ENCODE results near the gene SERAC1.
"Not testable (repeated sequence)": the region's sequence is repeated elsewhere in the genome, so short reads cannot be mapped to it uniquely, and the experiment has no call there.

Gene SERAC1

GRCh38 chr6:158168040-158168289 lies at the start of gene SERAC1:
Gene SERAC1 (minus strand): TSS chr6:158168262. CDS start chr6:158158363, 9,899 bp downstream.
- no peak for DNase-seq (ENCODE audit: low spot score)

- DNase-seq (ENCODE audit: low spot score), result peak; percentile 69
Observed at GRCh38 chr6:158213925-158214674, 46.0 kb upstream of the SERAC1 start.

GRCh38 chr6:158211273-158212055 lies 43.4 kb upstream of the SERAC1 start:
- DNase-seq (ENCODE audit: low spot score), result peak; percentile 33

- not testable (repeated sequence) for DNase-seq (ENCODE audit: low spot score)
Observed at GRCh38 chr6:158209582-158210333, 41.7 kb upstream of the SERAC1 start.

DNA sequence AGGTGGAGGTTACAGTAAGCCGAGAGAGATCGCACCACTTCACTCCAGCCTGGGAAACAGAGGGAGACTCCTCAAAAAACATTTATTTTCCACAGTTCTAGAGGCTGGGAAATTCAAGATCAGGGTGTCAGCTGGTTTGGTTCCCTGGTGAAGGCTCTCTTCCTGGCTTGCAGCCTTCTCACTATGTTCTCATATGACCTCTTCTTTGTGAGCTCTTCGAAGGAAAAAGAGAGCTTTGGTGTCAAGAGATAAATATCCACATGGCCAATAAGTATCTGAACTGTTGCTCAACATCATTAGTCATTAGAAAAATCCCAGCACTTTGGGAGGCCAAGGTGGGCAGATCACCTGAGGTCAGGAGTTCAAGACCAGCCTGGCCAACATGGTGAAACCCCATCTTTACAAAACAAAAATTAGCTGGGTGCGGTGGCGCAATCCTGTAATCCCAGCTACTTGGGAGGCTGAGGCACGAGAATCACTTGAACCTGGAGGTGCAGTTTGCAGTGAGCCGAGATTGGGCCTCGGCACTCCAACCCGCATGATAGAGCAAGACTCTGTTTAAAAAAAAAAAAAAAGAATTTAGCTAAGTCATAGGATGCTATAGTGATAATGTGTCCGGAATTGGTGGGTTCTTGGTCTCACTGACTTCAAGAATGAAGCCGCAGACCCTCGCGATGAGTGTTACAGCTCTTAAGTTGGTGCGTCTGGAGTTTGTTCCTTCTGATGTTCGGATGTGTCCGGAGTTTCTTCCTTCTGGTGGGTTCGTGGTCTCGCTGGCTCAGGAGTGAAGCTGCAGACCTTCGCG lies 40.4 kb upstream of the SERAC1 start:
- not testable (repeated sequence) for DNase-seq (ENCODE audit: low spot score)

DNA sequence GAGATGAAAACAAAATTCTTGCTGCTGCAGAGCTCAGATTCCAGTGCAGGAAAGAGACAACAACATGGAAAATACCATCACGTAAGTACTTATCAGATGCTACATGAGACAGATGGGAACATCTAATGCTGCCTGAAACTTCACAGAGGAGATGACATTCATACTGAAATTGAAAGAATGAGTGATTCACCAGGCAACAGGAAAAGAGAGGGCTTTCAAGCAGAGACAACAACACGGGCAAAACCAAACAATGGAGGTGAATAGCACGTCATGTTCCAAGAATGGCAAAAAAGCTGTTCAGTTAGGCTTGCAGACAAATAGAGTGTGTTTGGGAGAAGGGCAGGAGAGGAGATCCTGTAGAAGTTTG lies 39.3 kb upstream of the SERAC1 start:
- peak; percentile 43 for DNase-seq (ENCODE audit: low spot score)

- DNase-seq (ENCODE audit: low spot score), result no peak
Observed at GRCh38 chr6:158206740-158207421, 38.8 kb upstream of the SERAC1 start.

DNA sequence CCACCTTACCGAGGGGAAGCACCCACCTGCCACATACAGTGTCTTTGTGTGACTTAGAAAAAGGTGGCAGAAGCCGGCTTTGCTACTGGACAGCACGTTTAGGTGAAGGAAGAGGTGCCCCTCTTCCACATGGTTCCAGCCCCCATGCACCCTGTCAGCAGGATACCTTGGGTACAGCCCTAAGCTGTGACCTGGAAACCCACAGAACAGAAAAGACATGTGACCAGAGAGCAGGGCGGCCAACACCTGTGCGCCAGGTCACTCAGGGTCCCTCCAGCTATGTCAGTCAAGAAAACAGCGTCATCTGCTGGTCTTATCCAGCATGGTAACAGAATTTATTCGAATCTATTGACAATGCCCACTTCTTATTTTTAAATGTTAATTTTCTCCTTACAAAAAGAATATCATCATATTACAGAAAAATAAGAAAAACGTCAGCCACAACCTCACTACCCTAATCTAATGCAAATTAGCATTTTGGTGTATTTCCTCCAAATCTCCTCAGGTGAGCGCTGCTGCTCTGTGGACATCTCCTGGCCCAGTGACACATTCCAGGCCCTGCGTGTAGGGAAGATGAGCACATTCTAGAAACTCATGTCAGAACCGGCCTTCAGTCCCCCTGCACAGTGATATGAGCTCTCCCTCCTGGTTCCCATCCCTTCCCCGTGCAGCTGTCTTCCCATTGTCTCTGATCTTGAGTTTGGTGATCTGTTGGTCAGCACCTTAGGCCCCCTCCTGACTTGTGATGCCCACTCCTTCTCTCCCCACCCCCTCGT lies 37.3 kb upstream of the SERAC1 start:
- no peak for DNase-seq (ENCODE audit: low spot score)

DNA sequence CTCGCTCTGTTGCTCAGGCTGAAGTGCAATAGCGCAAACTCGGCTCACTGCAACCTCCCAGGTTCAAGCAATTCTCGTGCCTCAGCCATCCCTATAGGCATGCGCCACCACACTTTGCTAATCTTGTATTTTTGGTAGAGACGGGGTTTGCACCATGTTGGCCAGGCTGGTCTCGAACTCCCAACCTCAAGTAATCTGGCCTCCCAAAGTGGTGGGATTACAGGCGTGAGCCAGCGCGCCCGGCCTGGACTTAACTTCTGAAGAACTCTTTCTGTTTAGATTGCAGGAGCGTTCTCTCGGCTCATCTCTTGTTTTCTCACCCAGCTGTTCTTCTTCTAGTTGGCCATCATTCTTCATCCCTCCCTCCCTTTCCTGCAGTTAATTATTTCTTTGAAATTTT lies 30.4 kb upstream of the SERAC1 start:
- no peak for DNase-seq (ENCODE audit: low spot score)

GRCh38 chr6:158194487-158195280 lies 26.6 kb upstream of the SERAC1 start:
- no peak for DNase-seq (ENCODE audit: low spot score)

GRCh38 chr6:158191761-158192160 lies 23.7 kb upstream of the SERAC1 start:
- DNase-seq (ENCODE audit: low spot score), result no peak

DNA sequence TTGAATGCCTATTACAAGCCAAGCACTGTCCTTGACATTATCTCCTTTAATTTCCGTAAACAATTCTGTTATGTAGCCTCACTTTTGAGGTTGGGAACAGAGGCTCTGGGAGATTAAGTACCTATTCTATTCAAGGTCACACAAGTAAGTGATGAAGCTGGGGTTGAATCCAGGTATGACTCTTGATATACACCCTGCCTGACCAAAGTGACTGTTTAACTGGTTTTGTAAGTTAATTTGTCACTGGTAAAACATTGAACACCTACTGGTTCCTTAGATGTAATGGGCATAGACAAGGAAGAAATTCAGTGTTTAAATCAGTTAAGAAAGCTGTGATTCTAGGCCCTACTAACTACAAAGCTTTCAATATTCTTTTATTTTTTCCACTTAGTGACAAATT lies 23.0 kb upstream of the SERAC1 start:
- DNase-seq (ENCODE audit: low spot score), result no peak

- no peak for DNase-seq (ENCODE audit: low spot score)
Observed at GRCh38 chr6:158188591-158188990, 20.5 kb upstream of the SERAC1 start.

DNA sequence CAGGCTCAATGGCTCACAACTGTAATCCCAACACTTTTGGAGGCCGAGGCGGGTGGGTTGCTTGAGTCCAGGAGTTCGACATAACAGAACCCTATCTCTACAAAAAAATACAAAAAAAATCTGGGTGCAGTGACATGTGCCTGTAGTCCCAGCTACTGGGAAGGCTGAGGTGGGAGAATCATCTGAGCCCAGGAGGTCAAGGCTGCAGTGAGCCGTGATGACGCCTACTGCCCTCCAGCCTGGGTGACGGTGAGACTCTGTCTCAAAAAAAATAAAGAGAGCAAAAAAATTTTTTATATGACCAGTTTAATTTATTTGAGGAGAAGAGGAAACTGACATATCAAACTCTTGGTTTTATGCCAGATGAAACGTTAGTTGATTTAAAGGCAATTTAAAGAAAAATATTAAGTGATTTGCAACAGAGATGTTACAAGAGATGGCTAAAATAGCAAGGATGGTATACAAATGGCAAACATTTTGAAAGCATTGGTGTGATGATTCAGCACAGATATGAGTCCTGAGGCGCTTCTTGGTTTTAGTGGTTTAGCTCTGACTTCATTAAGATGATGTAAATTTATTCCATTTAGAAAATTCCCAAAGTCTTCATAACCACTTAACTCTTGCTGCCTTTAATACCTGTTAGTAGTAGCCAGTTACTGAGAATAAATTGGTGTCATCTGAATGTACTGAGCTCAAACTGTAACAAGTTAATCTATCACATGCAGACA lies 17.8 kb upstream of the SERAC1 start:
- no peak for DNase-seq (ENCODE audit: low spot score)

DNA sequence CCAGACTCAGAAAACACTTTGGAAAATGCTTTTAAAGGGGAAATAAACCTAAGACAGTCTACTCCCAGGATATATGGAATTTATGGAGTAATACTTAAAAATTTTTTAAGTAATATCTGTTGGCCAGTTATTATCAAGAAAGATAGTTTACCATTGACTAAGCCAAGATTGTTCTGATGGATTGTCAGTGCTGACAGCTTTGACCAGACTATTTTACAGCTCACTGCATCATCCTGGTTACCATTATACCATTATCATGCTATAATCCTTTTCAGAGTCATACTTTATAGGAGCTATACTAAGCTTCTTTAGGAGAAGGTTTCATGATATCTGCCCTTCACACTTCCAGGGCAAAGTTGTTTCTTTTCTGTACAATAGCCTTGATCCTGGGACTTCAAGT lies 16.5 kb upstream of the SERAC1 start:
- no peak for DNase-seq (ENCODE audit: low spot score)

DNA sequence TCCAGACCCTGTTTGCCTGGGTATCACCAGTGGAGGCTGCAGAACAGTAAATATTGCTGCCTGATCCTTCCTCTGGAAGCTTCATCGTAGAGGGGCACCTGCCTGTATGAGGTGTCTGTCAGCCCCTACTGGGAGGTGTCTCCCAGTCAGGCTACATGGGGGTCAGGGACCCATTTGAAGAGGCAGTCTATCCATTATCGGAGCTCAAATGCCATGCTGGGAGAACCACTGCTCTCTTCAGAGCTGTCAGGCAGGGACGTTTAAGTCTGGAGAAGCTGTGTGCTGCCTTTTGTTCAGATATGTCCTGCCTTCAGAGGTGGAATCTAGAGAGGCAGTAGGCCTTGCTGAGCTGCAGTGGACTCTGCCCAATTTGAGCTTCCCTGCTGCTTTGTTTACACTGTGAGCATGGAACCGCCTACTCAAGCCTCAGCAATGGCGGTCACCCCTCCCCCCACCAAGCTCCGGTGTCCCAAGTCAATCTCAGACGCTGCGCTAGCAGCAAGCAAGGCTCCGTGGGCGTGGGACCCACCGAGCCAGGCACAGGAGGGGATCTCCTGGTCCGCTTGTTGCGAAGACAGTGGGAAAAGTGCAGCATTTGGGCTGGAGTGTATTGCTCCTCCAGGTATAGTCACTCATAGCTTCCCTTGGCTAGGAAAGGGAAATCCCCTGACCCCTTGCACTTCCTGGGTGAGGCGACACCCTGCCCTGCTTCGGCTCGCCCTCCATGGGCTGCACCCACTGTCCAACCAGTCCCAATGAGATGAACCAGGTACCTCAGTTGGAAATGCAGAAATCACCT lies 15.3 kb upstream of the SERAC1 start:
- not testable (repeated sequence) for DNase-seq (ENCODE audit: low spot score)

GRCh38 chr6:158177712-158178111 lies 9.7 kb upstream of the SERAC1 start:
- not testable (repeated sequence) for DNase-seq (ENCODE audit: low spot score)

GRCh38 chr6:158175111-158175510 lies 7.0 kb upstream of the SERAC1 start:
- DNase-seq (ENCODE audit: low spot score), result no peak
